HepG2 (cell line): ENCODE data around the gene USP25. TPM values are rescaled to one million over a fixed set of nuclear protein-coding genes. Genes with fewer than 3 reads are reported as not detected.

Experiments
- ATAC-seq: fragments of 200-7000 bp; cut with Tn5 transposase; 3 replicates; pipeline ENCODE4 v1.9.1; 2020; ENCODE audit warnings: mild to moderate bottlenecking, moderate library complexity
- BruUV-seq: library from RNA; stranded (reverse); fragments of 400-500 nt; replicated peaks from 2 replicates; lab custom pipeline; 2021; lab: Mats Ljungman, UMichigan
- CTCF ChIA-PET: fragments of 300-600 bp; formaldehyde crosslinking; extraction: SDS; loops from one replicate; lab custom pipeline; 2021; ENCODE audit warnings: low total read pairs, inconsistent platforms, low intra/inter-chr PET ratio; lab: Yijun Ruan, JAX
- POLR2A ChIA-PET: fragments of 350-600 bp; sonication (Branson Sonifier 250); formaldehyde crosslinking; loops from one replicate; lab custom pipeline; 2020; ENCODE audit warnings: antibody characterized with exemption, inconsistent platforms; lab: Yijun Ruan, JAX
- DNase-seq: peaks from one replicate; pipeline ENCODE4 v3.0.0-alpha.2; 2015; ENCODE audit warnings: low spot score
- FAIRE-seq: peaks from 3 replicates; lab custom pipeline; 2011; peaks lifted over from hg19 to GRCh38; lab: Jason Lieb, UNC
- H2AFZ ChIP-seq: one replicate; pipeline ENCODE4 v1.6.1; 2011; ENCODE audit warnings: low read length, inconsistent platforms
- H3K27ac ChIP-seq: fragments of 300-600 bp; 3 replicates; pipeline ENCODE4 v1.8.0; 2011; ENCODE audit warnings: mixed run types, mild to moderate bottlenecking, mixed read lengths, low read length, inconsistent platforms; ENCODE audit not compliant: insufficient read depth; ENCODE audit errors: extremely low read length
- H3K27me3 ChIP-seq, 2 experiments: fragments of 200-600 bp in 1 of 2; 2 replicates in 1 of 2; 3 replicates in 1 of 2; pipeline versions ENCODE4 v1.6.0 to v1.8.0; 2011; ENCODE audit warnings: low read length in 2 of 2, mild to moderate bottlenecking in 2 of 2, moderate library complexity in 2 of 2, inconsistent platforms in 1 of 2; ENCODE audit not compliant: insufficient read depth in 2 of 2, control insufficient read depth in 1 of 2
- H3K36me3 ChIP-seq, 2 experiments: fragments of 200-600 bp in 1 of 2; replicated peaks in 1 of 2; 2 replicates in 1 of 2; 3 replicates in 1 of 2; pipeline versions ENCODE4 v1.5.1 to v1.8.0; 2011; ENCODE audit warnings: low read length in 2 of 2, inconsistent platforms in 1 of 2; ENCODE audit not compliant: insufficient read depth in 2 of 2, control insufficient read depth in 1 of 2
- H3K4me1 ChIP-seq: 2 replicates; pipeline ENCODE4 v1.5.1; 2012; ENCODE audit warnings: low read length, inconsistent platforms; ENCODE audit not compliant: insufficient read depth
- H3K4me2 ChIP-seq: 2 replicates; pipeline ENCODE4 v1.6.0; 2011; ENCODE audit warnings: low read depth, low read length, inconsistent platforms
- H3K4me3 ChIP-seq, 3 experiments: fragments of 200-600 bp in 1 of 3; sonication (generic), shearing (Covaris generic) in 1 of 3; replicated peaks in 1 of 3; 2 replicates each; pipeline ENCODE4 v1.5.1; 2011 to 2016; ENCODE audit warnings: low read length in 3 of 3, inconsistent platforms in 2 of 3, low read depth in 2 of 3, mild to moderate bottlenecking in 2 of 3, control low read depth in 1 of 3, mixed read lengths in 1 of 3; ENCODE audit not compliant: insufficient read depth in 1 of 3
- H3K79me2 ChIP-seq: one replicate; pipeline ENCODE4 v1.6.1; 2011; ENCODE audit warnings: low read length, inconsistent platforms; ENCODE audit not compliant: insufficient read depth
- H3K9ac ChIP-seq: 2 replicates; pipeline ENCODE4 v1.6.0; 2011; ENCODE audit warnings: mild to moderate bottlenecking, low read depth, low read length, inconsistent platforms; ENCODE audit not compliant: insufficient read depth
- H3K9me3 ChIP-seq: 2 replicates; pipeline ENCODE4 v1.5.1; 2012; ENCODE audit warnings: mild to moderate bottlenecking, low read length
- H4K20me1 ChIP-seq: 2 replicates; pipeline ENCODE4 v1.6.0; 2011; ENCODE audit warnings: inconsistent platforms, mild to moderate bottlenecking, low read length, moderate library complexity; ENCODE audit not compliant: insufficient read depth
- AGO1 ChIP-seq: fragments of 200-400 bp; formaldehyde crosslinking; IDR thresholded peaks from 2 replicates; pipeline ENCODE4 v1.6.1; 2017; ENCODE audit warnings: mild to moderate bottlenecking, low read depth, low read length, moderate library complexity; ENCODE audit not compliant: poor library complexity, severe bottlenecking
- ATM ChIP-seq: fragments of 450-650 bp; IDR thresholded peaks from 2 replicates; pipeline ENCODE4 v1.7.1; 2017; ENCODE audit warnings: mild to moderate bottlenecking, borderline replicate concordance
- CSRNP1 ChIP-seq: sonication (generic); formaldehyde crosslinking; IDR thresholded peaks from 2 replicates; pipeline ENCODE4 v1.8.1; 2023; ENCODE audit warnings: mild to moderate bottlenecking, missing genetic modification reagents
- CTCF ChIP-seq: sonication (generic); formaldehyde crosslinking; IDR thresholded peaks from 2 replicates; pipeline ENCODE4 v1.5.0; 2020; ENCODE audit warnings: mild to moderate bottlenecking, missing genetic modification reagents, moderate library complexity
- ETV5 ChIP-seq: IDR thresholded peaks from 2 replicates; pipeline ENCODE4 v1.6.1; 2018; ENCODE audit warnings: missing biosample characterization, missing genetic modification reagents, inconsistent platforms, borderline replicate concordance
- EZH2 ChIP-seq: conservative IDR thresholded peaks from 2 replicates; pipeline ENCODE4 v1.6.1; 2012; ENCODE audit warnings: mild to moderate bottlenecking, low read depth, low read length, moderate library complexity
- HHEX ChIP-seq: IDR thresholded peaks from 2 replicates; pipeline ENCODE4 v1.6.1; 2016; ENCODE audit warnings: control low read depth
- HNRNPK ChIP-seq: fragments of 200-400 bp; formaldehyde crosslinking; IDR thresholded peaks from 2 replicates; pipeline ENCODE4 v1.6.1; 2018; ENCODE audit warnings: low read length, low read depth, moderate library complexity, mild to moderate bottlenecking; ENCODE audit not compliant: poor library complexity, severe bottlenecking
- KLF9 ChIP-seq: IDR thresholded peaks from 2 replicates; pipeline ENCODE4 v1.6.1; 2016; ENCODE audit warnings: low read depth
- PLSCR1 ChIP-seq: sonication (generic); formaldehyde crosslinking; IDR thresholded peaks from 2 replicates; pipeline ENCODE4 v1.5.0; 2020; ENCODE audit warnings: missing genetic modification reagents, mild to moderate bottlenecking, borderline replicate concordance
- RFXAP ChIP-seq: sonication (generic); formaldehyde crosslinking; IDR thresholded peaks from 2 replicates; pipeline ENCODE4 v1.4.0; 2020; ENCODE audit warnings: missing genetic modification reagents, borderline replicate concordance
- SPEN ChIP-seq: sonication (generic); formaldehyde crosslinking; IDR thresholded peaks from 2 replicates; pipeline ENCODE4 v1.5.1; 2020; ENCODE audit warnings: low read depth, mild to moderate bottlenecking, missing genetic modification reagents
- ZBTB14 ChIP-seq: sonication (generic); formaldehyde crosslinking; IDR thresholded peaks from 2 replicates; pipeline ENCODE4 v1.4.0; 2020; ENCODE audit warnings: missing genetic modification reagents
- ZFYVE20 ChIP-seq: sonication (generic); formaldehyde crosslinking; IDR thresholded peaks from 2 replicates; pipeline ENCODE4 v1.8.0; 2023; ENCODE audit warnings: low read depth, mild to moderate bottlenecking, moderate library complexity, missing genetic modification reagents, borderline replicate concordance
- ZNF782 ChIP-seq: sonication (generic); formaldehyde crosslinking; IDR thresholded peaks from 2 replicates; pipeline ENCODE4 v1.4.0; 2020; ENCODE audit warnings: missing genetic modification reagents, mild to moderate bottlenecking, borderline replicate concordance
- WGBS: methylation state at CpG from one replicate; pipeline ENCODE4 v1.1.6; 2017; ENCODE audit warnings: low lambda C conversion rate; 5-methylcytosine and 5-hydroxymethylcytosine counted together
- in situ Hi-C: cut with HindIII; loops from 2 replicates; pipeline ENCODE4 v1.10.0; 2017; ENCODE audit warnings: low pct_unique_long_range_greater_than_20kb; ENCODE audit not compliant: extremely low pct_ligation_motif_present
- intact Hi-C: fragments of 100-400 bp; cut with micrococcal nuclease; formaldehyde crosslinking; loops from one replicate; pipeline ENCODE4 v1.10.0; 2022; ENCODE audit not compliant: unreplicated experiment
- polyA plus RNA-seq, 8 experiments: library from polyadenylated mRNA; depleted of rRNA in 3 of 8; stranded (reverse) in 7 of 8; unstranded in 1 of 8; fragments of >200 nt; fragmentation: Illumina TruSeq in 4 of 8; extraction: Trizol in 4 of 8; gene quantifications; 2 replicates each; pipeline versions ENCODE4 v1.2.1 to v1.2.3, GENCODE V29; 2011 to 2016; ENCODE audit warnings: low read depth in 4 of 8, missing spikeins in 1 of 8, mixed read lengths in 1 of 8; ENCODE audit not compliant: insufficient read depth in 1 of 8
- total RNA-seq, 5 experiments: library from RNA; depleted of rRNA; stranded (reverse); fragments of >200 nt; fragmentation: Illumina TruSeq; extraction: Trizol; gene quantifications; 2 replicates each; pipeline ENCODE4 v1.2.3, GENCODE V29; 2016; ENCODE audit warnings: low read depth in 1 of 5

The USP25 gene
- total and polyA plus RNA-seq, 2 of the 13 experiments (the other 11 are each of a cell fraction or from before 2014, with no cell fraction given): 12.4 to 26.3 TPM

- TF ChIP-seq SPEN (CRISPR knock-in tag) (peak; percentile 32; the same call in 1 of the 2 replicates), AGO1 (no peak), ZFYVE20 (CRISPR knock-in tag) (peak; percentile 71), ZBTB14 (peak; percentile 74), HHEX (CRISPR knock-in tag) (no peak)
Observed at GRCh38 chr21:15729674-15730483, at the start of gene USP25 (continued).

GRCh38 chr21:15682186-15682895 lies 47.4 kb upstream of the USP25 start:
- H3K36me3 ChIP-seq: no peaks in the 10 kb centered on the region
- H3K9me3 ChIP-seq: no peaks in the 10 kb centered on the region
- H3K27ac ChIP-seq: no peak overlapping the region
- FAIRE-seq (peak; percentile 54), ATAC-seq (peak; percentile 74), DNase-seq (peak; percentile 49)
- in situ Hi-C loops: no loop called here
- H3K27me3 ChIP-seq: no peaks in the 10 kb centered on the region; a peak in 2 of 5 replicates
- peak overlapping the region in 2 of 3 experiments; percentile 25 to 30; a peak in 2 of 6 replicates for H3K4me3 ChIP-seq
- ChIA-PET CTCF (no interaction called here), POLR2A (no interaction called here)
- WGBS: 49% methylated on average over 6 of the region's 6 CpGs
- intact Hi-C loops: loop anchor here (5.0 kb wide), 1 partner anchor 145 kb away; no protein-coding TSS in a partner anchor
- peaks cover 10% of the 10 kb centered on the region for H3K4me1 ChIP-seq
- peak overlapping the region; percentile 81 for H2AFZ ChIP-seq
- peak overlapping the region; percentile 41 for H3K4me2 ChIP-seq
- no peak overlapping the region for H3K9ac ChIP-seq
- no peaks in the 10 kb centered on the region for H4K20me1 ChIP-seq
- no TSS peak for BruUV-seq
- no peaks in the 10 kb centered on the region for H3K79me2 ChIP-seq
- TF ChIP-seq KLF9 (no peak), EZH2 (no peak), RFXAP (CRISPR knock-in tag) (no peak), ETV5 (CRISPR knock-in tag) (peak; percentile 62; the same call in 1 of the 2 replicates), ATM (no peak), CTCF (no peak), ZNF782 (CRISPR knock-in tag) (no peak), HNRNPK (no peak), PLSCR1 (CRISPR knock-in tag) (no peak), CSRNP1 (CRISPR knock-in tag) (no peak)
